ENCODE results near the gene JMJD8. TPM values are rescaled to one million over a fixed set of nuclear protein-coding genes. Genes with fewer than 3 reads are reported as not detected.

Gene JMJD8
- polyA plus RNA-seq, 3 donors = 28.7 to 45.3 (median 33.5) TPM

DNA sequence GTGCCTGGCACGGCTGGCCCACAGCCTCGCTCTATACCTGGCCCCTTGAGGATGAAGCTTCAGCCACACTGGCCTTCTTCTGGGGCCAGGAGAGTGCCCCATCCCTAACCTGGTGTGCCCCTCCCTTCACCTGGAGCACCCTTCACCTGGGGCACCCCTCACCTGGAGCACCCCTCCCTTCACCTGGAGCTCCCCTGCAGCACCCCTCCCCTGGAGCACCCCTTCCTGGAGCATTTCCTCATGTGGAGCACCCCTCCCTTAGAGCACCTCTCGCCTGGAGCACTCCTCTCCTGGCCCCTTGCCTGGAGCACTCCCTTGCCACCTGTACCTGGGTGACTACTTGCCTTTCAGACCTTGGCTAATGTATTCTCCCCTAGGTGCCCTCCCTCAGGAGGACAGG lies 23.9 kb upstream of the JMJD8 start:
- H3K27ac ChIP-seq (ENCODE audit: low read depth in 1 of 2, low read length in 2 of 2) = no peak overlapping the region
- 64% methylated on average over 3 of the region's 3 CpGs for WGBS (ENCODE audit: insufficient coverage)
- H3K9ac ChIP-seq (ENCODE audit: insufficient read depth, low read length, poor library complexity, severe bottlenecking) = no peak overlapping the region
- H3K27me3 ChIP-seq (ENCODE audit: control insufficient read depth in 2 of 2, insufficient read depth in 2 of 2, low read length in 2 of 2) = peaks cover 3 to 72% of the 10 kb centered on the region in 2 donors
- H3K4me3 Mint-ChIP-seq = peak overlapping the region in 1 of 2 donors; percentile 65
- no peaks in the 10 kb centered on the region for H3K4me1 ChIP-seq (ENCODE audit: control insufficient read depth in 1 of 2, insufficient read depth in 2 of 2, low read length in 2 of 2)
- H4K20me1 ChIP-seq (ENCODE audit: insufficient read depth, low read length) = no peaks in the 10 kb centered on the region
- no peaks in the 10 kb centered on the region for H3K4me1 Mint-ChIP-seq
- no peak overlapping the region for H3K4me2 ChIP-seq (replicated peaks; ENCODE audit: extremely low read depth, low read length, poor library complexity, severe bottlenecking)
- no peak for DNase-seq
- no peak overlapping the region for H3K4me3 ChIP-seq (replicated peaks in 1 of 3; ENCODE audit: low read depth in 2 of 3, low read length in 3 of 3)
- H3K36me3 Mint-ChIP-seq = no peaks in the 10 kb centered on the region
- peaks cover 0 to 5% (median 0%) of the 10 kb centered on the region in 7 donors for H3K9me3 Mint-ChIP-seq
- H3K27ac Mint-ChIP-seq = no peak overlapping the region
- no peaks in the 10 kb centered on the region for H3K36me3 ChIP-seq (replicated peaks in 1 of 2; ENCODE audit: control insufficient read depth in 1 of 2, insufficient read depth in 2 of 2, low read length in 2 of 2)
- peaks cover 48 to 74% (median 69%) of the 10 kb centered on the region in 3 donors for H3K27me3 Mint-ChIP-seq (ENCODE audit: low read depth in 3 of 3)
- no peaks in the 10 kb centered on the region for H3K79me2 ChIP-seq (ENCODE audit: insufficient read depth, low read length)
- TF ChIP-seq, protein P1, sequence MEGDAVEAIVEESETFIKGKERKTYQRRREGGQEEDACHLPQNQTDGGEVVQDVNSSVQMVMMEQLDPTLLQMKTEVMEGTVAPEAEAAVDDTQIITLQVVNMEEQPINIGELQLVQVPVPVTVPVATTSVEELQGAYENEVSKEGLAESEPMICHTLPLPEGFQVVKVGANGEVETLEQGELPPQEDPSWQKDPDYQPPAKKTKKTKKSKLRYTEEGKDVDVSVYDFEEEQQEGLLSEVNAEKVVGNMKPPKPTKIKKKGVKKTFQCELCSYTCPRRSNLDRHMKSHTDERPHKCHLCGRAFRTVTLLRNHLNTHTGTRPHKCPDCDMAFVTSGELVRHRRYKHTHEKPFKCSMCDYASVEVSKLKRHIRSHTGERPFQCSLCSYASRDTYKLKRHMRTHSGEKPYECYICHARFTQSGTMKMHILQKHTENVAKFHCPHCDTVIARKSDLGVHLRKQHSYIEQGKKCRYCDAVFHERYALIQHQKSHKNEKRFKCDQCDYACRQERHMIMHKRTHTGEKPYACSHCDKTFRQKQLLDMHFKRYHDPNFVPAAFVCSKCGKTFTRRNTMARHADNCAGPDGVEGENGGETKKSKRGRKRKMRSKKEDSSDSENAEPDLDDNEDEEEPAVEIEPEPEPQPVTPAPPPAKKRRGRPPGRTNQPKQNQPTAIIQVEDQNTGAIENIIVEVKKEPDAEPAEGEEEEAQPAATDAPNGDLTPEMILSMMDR (IDR thresholded peaks at IDR 0.05) = no peak
- intact Hi-C loops (cut with micrococcal nuclease) = no loop called here
- H3K9me3 ChIP-seq (replicated peaks in 1 of 2; ENCODE audit: control insufficient read depth in 1 of 2, insufficient read depth in 1 of 2, low read length in 2 of 2) = peaks cover 0 to 4% of the 10 kb centered on the region in 2 donors
- H2AFZ ChIP-seq (ENCODE audit: insufficient read depth, low read depth, low read length, poor library complexity, severe bottlenecking) = no peak overlapping the region

- H3K9me3 Mint-ChIP-seq = peaks cover 0 to 5% (median 0%) of the 10 kb centered on the region in 7 donors
- no peak overlapping the region for H3K4me2 ChIP-seq (replicated peaks; ENCODE audit: extremely low read depth, low read length, poor library complexity, severe bottlenecking)
- peaks cover 58 to 76% (median 72%) of the 10 kb centered on the region in 3 donors for H3K27me3 Mint-ChIP-seq (ENCODE audit: low read depth in 3 of 3)
- H4K20me1 ChIP-seq (ENCODE audit: insufficient read depth, low read length) = no peaks in the 10 kb centered on the region
- peaks cover 0 to 4% of the 10 kb centered on the region in 2 donors for H3K9me3 ChIP-seq (replicated peaks in 1 of 2; ENCODE audit: control insufficient read depth in 1 of 2, insufficient read depth in 1 of 2, low read length in 2 of 2)
- no peak overlapping the region for H3K9ac ChIP-seq (ENCODE audit: insufficient read depth, low read length, poor library complexity, severe bottlenecking)
- H3K4me3 Mint-ChIP-seq = peak overlapping the region in 1 of 2 donors; percentile 60
- H3K27ac ChIP-seq (ENCODE audit: low read depth in 1 of 2, low read length in 2 of 2) = no peak overlapping the region
- no peak overlapping the region for H2AFZ ChIP-seq (ENCODE audit: insufficient read depth, low read depth, low read length, poor library complexity, severe bottlenecking)
- H3K27ac Mint-ChIP-seq = peak overlapping the region in 3 of 7 donors; percentile 18 to 45 (median 31)
- H3K4me3 ChIP-seq (replicated peaks in 1 of 3; ENCODE audit: low read depth in 2 of 3, low read length in 3 of 3) = no peak overlapping the region
- H3K4me1 ChIP-seq (ENCODE audit: control insufficient read depth in 1 of 2, insufficient read depth in 2 of 2, low read length in 2 of 2) = no peaks in the 10 kb centered on the region
- TF ChIP-seq, protein P1 (IDR thresholded peaks at IDR 0.05) = no peak
- no peaks in the 10 kb centered on the region for H3K36me3 Mint-ChIP-seq
- no peak for DNase-seq
- H3K79me2 ChIP-seq (ENCODE audit: insufficient read depth, low read length) = no peaks in the 10 kb centered on the region
- WGBS (ENCODE audit: insufficient coverage) = 52% methylated on average over 13 of the region's 14 CpGs
- no peaks in the 10 kb centered on the region for H3K4me1 Mint-ChIP-seq
- H3K27me3 ChIP-seq (ENCODE audit: control insufficient read depth in 2 of 2, insufficient read depth in 2 of 2, low read length in 2 of 2) = peaks cover 3 to 73% of the 10 kb centered on the region in 2 donors
- intact Hi-C loops (cut with micrococcal nuclease) = no loop called here
- H3K36me3 ChIP-seq (replicated peaks in 1 of 2; ENCODE audit: control insufficient read depth in 1 of 2, insufficient read depth in 2 of 2, low read length in 2 of 2) = no peaks in the 10 kb centered on the region
Observed at GRCh38 chr16:707062-707538, 23.0 kb upstream of the JMJD8 start.
